Natural killer cell (primary cell): Measurements from ENCODE around the gene HIP1R. TPM values are rescaled to one million over a fixed set of nuclear protein-coding genes. Genes with fewer than 3 reads are reported as not detected.

Source experiments
- ATAC-seq, 3 donors: fragments of 150-1000 bp in 2 of 3; fragments of 200-7000 bp in 1 of 3; cut with Tn5 transposase; 1 replicate in 1 of 3; 2 replicates in 2 of 3; pipeline ENCODE4 v1.10.0; 2021; ENCODE audit warnings: mild to moderate bottlenecking in 2 of 3, moderate library complexity in 2 of 3
- DNase-seq, 2 donors: peaks; one replicate each; pipeline versions ENCODE4 v3.0.0 to v3.0.0-alpha.2; 2013 to 2021; ENCODE audit warnings: mixed read lengths in 1 of 2
- H3K27ac ChIP-seq: one replicate; pipeline ENCODE4 v1.5.1; 2013; ENCODE audit warnings: mild to moderate bottlenecking, low read length
- H3K27me3 ChIP-seq: one replicate; pipeline ENCODE4 v1.6.1; 2013; ENCODE audit warnings: low read length; ENCODE audit not compliant: control insufficient read depth, insufficient read depth
- H3K36me3 ChIP-seq: one replicate; pipeline ENCODE4 v1.6.1; 2013; ENCODE audit warnings: low read length; ENCODE audit not compliant: control insufficient read depth, insufficient read depth
- H3K4me1 ChIP-seq: one replicate; pipeline ENCODE4 v1.6.1; 2013; ENCODE audit warnings: low read length; ENCODE audit not compliant: control insufficient read depth, insufficient read depth
- H3K4me3 ChIP-seq: one replicate; pipeline ENCODE4 v1.5.1; 2013; ENCODE audit warnings: low read length
- H3K9me3 ChIP-seq: one replicate; pipeline ENCODE4 v1.6.1; 2013; ENCODE audit warnings: low read length; ENCODE audit not compliant: control insufficient read depth, insufficient read depth
- H3K27ac Mint-ChIP-seq, 2 donors: one replicate each; pipeline ENCODE4 v1.8.0; 2022; ENCODE audit warnings: mild to moderate bottlenecking in 2 of 2, mixed read lengths in 2 of 2, moderate library complexity in 1 of 2
- H3K27me3 Mint-ChIP-seq, 2 donors: one replicate each; pipeline ENCODE4 v1.8.0; 2022; ENCODE audit warnings: low read depth in 2 of 2, mixed read lengths in 2 of 2
- H3K36me3 Mint-ChIP-seq: one replicate; pipeline ENCODE4 v1.8.0; 2022; ENCODE audit warnings: mixed read lengths
- H3K4me1 Mint-ChIP-seq, 2 donors: one replicate each; pipeline ENCODE4 v1.8.0; 2022; ENCODE audit warnings: mixed read lengths in 2 of 2
- H3K4me3 Mint-ChIP-seq: one replicate; pipeline ENCODE4 v1.8.0; 2022; ENCODE audit warnings: mild to moderate bottlenecking, moderate library complexity, mixed read lengths
- H3K9me3 Mint-ChIP-seq, 2 donors: one replicate each; pipeline ENCODE4 v1.8.0; 2022; ENCODE audit warnings: mixed read lengths in 2 of 2
- CTCF ChIP-seq: fragments of 200-600 bp; IDR thresholded peaks from one replicate; pipeline ENCODE4 v1.8.0; 2022; ENCODE audit warnings: antibody characterized with exemption
- WGBS: methylation state at CpG from one replicate; pipeline ENCODE4 v1.1.7; 2013; ENCODE audit warnings: missing lambda C conversion rate; ENCODE audit not compliant: insufficient coverage; 5-methylcytosine and 5-hydroxymethylcytosine counted together
- intact Hi-C: fragments of 100-400 bp; cut with micrococcal nuclease; formaldehyde crosslinking; loops from one replicate; pipeline ENCODE4 v1.14.2; 2022
- total RNA-seq, 4 donors: library from RNA; stranded (reverse); fragments of 120-200 nt in 1 of 4; gene quantifications; one replicate each; pipeline versions ENCODE4 v1.2.3 to v1.2.4, GENCODE V29; 2013 to 2022

Gene HIP1R
- total RNA-seq, 3 donors from 2014 or later (not counting 1 experiment from before 2014, with no cell fraction given), result 78.6 to 93.1 (median 85.5) TPM

GRCh38 chr12:122847921-122848421 lies 12.7 kb downstream of the HIP1R start:
- Mint-ChIP-seq H3K27ac (no peak overlapping the region), H3K36me3 (no peaks in the 10 kb centered on the region), H3K27me3 (no peaks in the 10 kb centered on the region), H3K4me1 (no peaks in the 10 kb centered on the region), H3K9me3 (no peaks in the 10 kb centered on the region), H3K4me3 (no peak overlapping the region)
- H3K36me3 ChIP-seq, result peaks cover 8% of the 10 kb centered on the region
- ATAC-seq (no peak), DNase-seq (no peak)
- H3K4me3 ChIP-seq, result no peak overlapping the region
- no peaks in the 10 kb centered on the region for H3K9me3 ChIP-seq
- H3K4me1 ChIP-seq, result no peaks in the 10 kb centered on the region
- H3K27me3 ChIP-seq, result no peaks in the 10 kb centered on the region
- WGBS, result 96% methylated on average over 16 of the region's 16 CpGs
- H3K27ac ChIP-seq, result no peak overlapping the region
- TF ChIP-seq CTCF, result no peak
- intact Hi-C loops, result no loop called here

GRCh38 chr12:122848471-122849351 lies 13.5 kb downstream of the HIP1R start:
- no peaks in the 10 kb centered on the region for H3K4me1 ChIP-seq
- H3K4me3 Mint-ChIP-seq, result no peak overlapping the region
- no peaks in the 10 kb centered on the region for H3K4me1 Mint-ChIP-seq
- ATAC-seq, result no peak
- WGBS, result 91% methylated on average over 36 of the region's 36 CpGs
- no peaks in the 10 kb centered on the region for H3K9me3 Mint-ChIP-seq
- no peak overlapping the region for H3K27ac ChIP-seq
- DNase-seq, result no peak
- H3K36me3 Mint-ChIP-seq, result no peaks in the 10 kb centered on the region
- no peak for TF ChIP-seq CTCF
- intact Hi-C loops, result no loop called here
- H3K9me3 ChIP-seq, result no peaks in the 10 kb centered on the region
- H3K36me3 ChIP-seq, result peaks cover 8% of the 10 kb centered on the region
- H3K27ac Mint-ChIP-seq, result no peak overlapping the region
- H3K27me3 ChIP-seq, result no peaks in the 10 kb centered on the region
- no peak overlapping the region for H3K4me3 ChIP-seq
- no peaks in the 10 kb centered on the region for H3K27me3 Mint-ChIP-seq

GRCh38 chr12:122849352-122850047 lies 14.2 kb downstream of the HIP1R start:
- no peak for TF ChIP-seq CTCF
- no peaks in the 10 kb centered on the region for H3K4me1 Mint-ChIP-seq
- no peak overlapping the region for H3K4me3 Mint-ChIP-seq
- no peaks in the 10 kb centered on the region for H3K36me3 Mint-ChIP-seq
- H3K9me3 ChIP-seq, result no peaks in the 10 kb centered on the region
- peaks cover 8% of the 10 kb centered on the region for H3K36me3 ChIP-seq
- no peak overlapping the region for H3K4me3 ChIP-seq
- no peak for ATAC-seq
- no peaks in the 10 kb centered on the region for H3K27me3 ChIP-seq
- no peak for DNase-seq
- H3K27ac ChIP-seq, result no peak overlapping the region
- H3K27me3 Mint-ChIP-seq, result no peaks in the 10 kb centered on the region
- intact Hi-C loops, result no loop called here
- 90% methylated on average over 26 of the region's 26 CpGs for WGBS
- no peak overlapping the region for H3K27ac Mint-ChIP-seq
- no peaks in the 10 kb centered on the region for H3K9me3 Mint-ChIP-seq
- H3K4me1 ChIP-seq, result no peaks in the 10 kb centered on the region
